ENCODE measurements around the gene A1BG. TPM values are rescaled to one million over a fixed set of nuclear protein-coding genes. Genes with fewer than 3 reads are reported as not detected.

Gene A1BG
- total and polyA plus RNA-seq, 7 donors, result 1.9 to 23.4 (median 14.3) TPM

GRCh38 chr19:58304748-58305064 lies 48.6 kb downstream of the A1BG start:
- Histone ChIP-seq H3K4me1 (peaks cover 0 to 17% (median 14%) of the 10 kb centered on the region in 4 donors), H3K27ac (peak overlapping the region; percentile 88 to 93 (median 90)), H3K36me3 (peaks cover 12 to 51% (median 13%) of the 10 kb centered on the region in 4 donors), H3K27me3 (no peaks in the 10 kb centered on the region), H3K4me3 (peak overlapping the region; percentile 12 to 90 (median 84)), H3K9me3 (no peaks in the 10 kb centered on the region)
- WGBS, 2 donors, result 27 to 37% methylated on average over 7 of the region's 7 CpGs
- TF ChIP-seq CTCF (IDR thresholded peaks at IDR 0.05), result no peak
- no peak for TF ChIP-seq EP300 (IDR thresholded peaks at IDR 0.05)
- TF ChIP-seq POLR2AphosphoS5 (IDR thresholded peaks at IDR 0.05), result no peak
- no peak for TF ChIP-seq POLR2A (IDR thresholded peaks at IDR 0.05)
- intact Hi-C loops (cut with DNase I), result loop anchor here (1.0 to 5.0 kb wide), 3 partner anchors 23 to 122 kb away; partner anchors contain the start of genes ZNF274 and ZNF8
- no peak for DNase-seq

- Histone ChIP-seq H3K4me3 (peak overlapping the region in 1 of 4 donors; percentile 89), H3K27me3 (no peaks in the 10 kb centered on the region), H3K27ac (peak overlapping the region in 3 of 4 donors; percentile 88 to 93 (median 91)), H3K9me3 (no peaks in the 10 kb centered on the region), H3K36me3 (peaks cover 12 to 52% (median 13%) of the 10 kb centered on the region in 4 donors), H3K4me1 (peaks cover 0 to 17% (median 14%) of the 10 kb centered on the region in 4 donors)
- no peak for DNase-seq
- 90 to 93% methylated on average over 7 of the region's 7 CpGs for WGBS, 2 donors
- intact Hi-C loops (cut with DNase I), result loop anchor here (2.0 to 5.0 kb wide), 2 partner anchors 25 to 122 kb away; partner anchors contain the start of genes ZNF274 and ZNF8
- TF ChIP-seq EP300 (IDR thresholded peaks at IDR 0.05) (no peak), POLR2A (IDR thresholded peaks at IDR 0.05) (no peak), POLR2AphosphoS5 (IDR thresholded peaks at IDR 0.05) (no peak), CTCF (IDR thresholded peaks at IDR 0.05) (no peak)
Observed at GRCh38 chr19:58304255-58304654, 49.0 kb downstream of the A1BG start.

- WGBS, 2 donors, result 97 to 98% methylated on average over 7 of the region's 7 CpGs
- no peak overlapping the region for H3K4me3 ChIP-seq
- DNase-seq, result no peak
- no peaks in the 10 kb centered on the region for H3K27me3 ChIP-seq
- TF ChIP-seq EP300 (IDR thresholded peaks at IDR 0.05), result no peak
- TF ChIP-seq POLR2AphosphoS5 (IDR thresholded peaks at IDR 0.05), result no peak
- TF ChIP-seq CTCF (IDR thresholded peaks at IDR 0.05), result no peak
- TF ChIP-seq POLR2A (IDR thresholded peaks at IDR 0.05), result no peak
- H3K9me3 ChIP-seq, result peaks cover 0 to 5% (median 3%) of the 10 kb centered on the region in 4 donors
- H3K4me1 ChIP-seq, result peaks cover 0 to under 1% (median under 1%) of the 10 kb centered on the region in 4 donors
- no peak overlapping the region for H3K27ac ChIP-seq
- peaks cover 7 to 65% (median 16%) of the 10 kb centered on the region in 4 donors for H3K36me3 ChIP-seq
- intact Hi-C loops (cut with DNase I), result loop anchor here (5.0 kb wide), 1 partner anchor 118 kb away; the partner anchor contains the start of gene ZNF274
Observed at GRCh38 chr19:58300620-58301019, 52.7 kb downstream of the A1BG start.

- Histone ChIP-seq H3K4me3 (no peak overlapping the region), H3K9me3 (peaks cover 0 to 23% (median 11%) of the 10 kb centered on the region in 4 donors), H3K36me3 (peaks cover 37 to 98% (median 55%) of the 10 kb centered on the region in 4 donors), H3K4me1 (no peaks in the 10 kb centered on the region), H3K27ac (no peak overlapping the region), H3K27me3 (no peaks in the 10 kb centered on the region)
- 94 to 97% methylated on average over 7 of the region's 7 CpGs for WGBS, 2 donors
- intact Hi-C loops (cut with DNase I), result no loop called here
- TF ChIP-seq EP300 (IDR thresholded peaks at IDR 0.05), result no peak
- no peak for TF ChIP-seq CTCF (IDR thresholded peaks at IDR 0.05)
- TF ChIP-seq POLR2A (IDR thresholded peaks at IDR 0.05), result no peak
- no peak for TF ChIP-seq POLR2AphosphoS5 (IDR thresholded peaks at IDR 0.05)
- no peak for DNase-seq
Observed at GRCh38 chr19:58296104-58296503, 57.2 kb downstream of the A1BG start.

Small RNA genes within 50 kb of the gene (small RNA-seq; reads per million reads assigned to genes)
- gene MIR4754 (0 reads per million in 3 donors), gene MIR6806 (0 reads per million in 3 donors), gene RNA5SP473 (0.07 to 0.12 (median 0.11) reads per million in 3 donors)

Other genes starting within 250 kb of the A1BG start
- gene ZNF329, start 202.7 kb downstream of the A1BG start, total RNA-seq, result 10 to 100 TPM in 1 of 4 donors, 1 to 10 TPM in 3; 8.2 to 10.2 (median 8.3) TPM
- gene ZNF329, start 202.7 kb downstream of the A1BG start, polyA plus RNA-seq, result 1 to 10 TPM; 1.6 to 3.9 (median 2.4) TPM
- 10 to 100 TPM; 18.3 to 26.7 (median 22.6) TPM for gene ZNF274, start 170.4 kb downstream of the A1BG start, total RNA-seq
- 10 to 100 TPM in 1 of 3 donors, 1 to 10 TPM in 2; 7.8 to 19.6 (median 9.2) TPM for gene ZNF274, start 170.4 kb downstream of the A1BG start, polyA plus RNA-seq
- 10 to 100 TPM; 25.8 to 45.1 (median 34.8) TPM for gene ZNF544, start 124.6 kb downstream of the A1BG start, total RNA-seq
- gene ZNF544, start 124.6 kb downstream of the A1BG start, polyA plus RNA-seq, result 10 to 100 TPM; 16.4 to 28.6 (median 20.4) TPM
- gene ZNF8, start 74.5 kb downstream of the A1BG start, total RNA-seq, result 1 to 10 TPM; 4.9 to 8.6 (median 6.5) TPM
- 1 to 10 TPM in 1 of 3 donors, under 1 TPM in 2; 0.60 to 2.0 (median 0.92) TPM for gene ZNF8, start 74.5 kb downstream of the A1BG start, polyA plus RNA-seq
- gene ERVK3-1, start 48.1 kb downstream of the A1BG start, total RNA-seq, result 10 to 100 TPM; 41.7 to 49.4 (median 44.0) TPM
- 10 to 100 TPM; 23.6 to 35.0 (median 27.6) TPM for gene ERVK3-1, start 48.1 kb downstream of the A1BG start, polyA plus RNA-seq
- gene ZSCAN22, start 26.5 kb downstream of the A1BG start, total RNA-seq, result 1 to 10 TPM; 1.4 to 3.6 (median 2.2) TPM
- gene ZSCAN22, start 26.5 kb downstream of the A1BG start, polyA plus RNA-seq, result 1 to 10 TPM in 1 of 3 donors, under 1 TPM in 2; 0.60 to 1.3 (median 0.69) TPM
- gene ZNF497, start 9.3 kb upstream of the A1BG start, total RNA-seq, result under 1 TPM; 0.28 to 0.54 (median 0.43) TPM
- under 1 TPM in 2 of 3 donors, not detected in 1; 0.46 to 0.79 TPM for gene ZNF497, start 9.3 kb upstream of the A1BG start, polyA plus RNA-seq
- gene ZNF837, start 27.5 kb upstream of the A1BG start, total RNA-seq, result 1 to 10 TPM in 3 of 4 donors, under 1 TPM in 1; 0.66 to 2.2 (median 1.5) TPM
- 1 to 10 TPM; 1.2 to 2.5 (median 1.8) TPM for gene ZNF837, start 27.5 kb upstream of the A1BG start, polyA plus RNA-seq
- 1,000 to 10,000 TPM; 1,322 to 2,581 (median 2,411) TPM for gene RPS5, start 33.8 kb upstream of the A1BG start, total RNA-seq
- gene RPS5, start 33.8 kb upstream of the A1BG start, polyA plus RNA-seq, result 1,000 to 10,000 TPM; 1,097 to 1,974 (median 1,406) TPM
- gene RNF225, start 42.2 kb upstream of the A1BG start, total RNA-seq, result not detected
- gene RNF225, start 42.2 kb upstream of the A1BG start, polyA plus RNA-seq, result under 1 TPM in 1 of 3 donors, not detected in 2; 0.07 TPM
- 10 to 100 TPM in 2 of 4 donors, 1 to 10 TPM in 2; 8.2 to 21.4 (median 12.0) TPM for gene ZNF584, start 55.2 kb upstream of the A1BG start, total RNA-seq
- gene ZNF584, start 55.2 kb upstream of the A1BG start, polyA plus RNA-seq, result 1 to 10 TPM; 3.0 to 7.3 (median 4.8) TPM
- gene ZNF132, start 86.7 kb upstream of the A1BG start, total RNA-seq, result 10 to 100 TPM in 1 of 4 donors, 1 to 10 TPM in 3; 5.3 to 12.2 (median 6.4) TPM
- gene ZNF132, start 86.7 kb upstream of the A1BG start, polyA plus RNA-seq, result 1 to 10 TPM in 1 of 3 donors, under 1 TPM in 1, not detected in 1; 0.60 to 1.7 TPM
- 1 to 10 TPM; 5.4 to 9.7 (median 6.1) TPM for gene ZNF324B, start 98.1 kb upstream of the A1BG start, total RNA-seq
- gene ZNF324B, start 98.1 kb upstream of the A1BG start, polyA plus RNA-seq, result 1 to 10 TPM in 2 of 3 donors, under 1 TPM in 1; 0.60 to 5.3 (median 2.1) TPM
- gene ZNF324, start 113.6 kb upstream of the A1BG start, total RNA-seq, result 10 to 100 TPM; 10.5 to 16.4 (median 14.0) TPM
- 1 to 10 TPM; 3.6 to 8.8 (median 4.6) TPM for gene ZNF324, start 113.6 kb upstream of the A1BG start, polyA plus RNA-seq
- 10 to 100 TPM; 10.7 to 20.8 (median 16.5) TPM for gene ZNF446, start 122.9 kb upstream of the A1BG start, total RNA-seq
- 10 to 100 TPM in 1 of 3 donors, 1 to 10 TPM in 2; 4.4 to 11.4 (median 5.4) TPM for gene ZNF446, start 122.9 kb upstream of the A1BG start, polyA plus RNA-seq
- 10 to 100 TPM in 1 of 4 donors, 1 to 10 TPM in 3; 4.2 to 13.5 (median 8.7) TPM for gene SLC27A5, start 158.5 kb upstream of the A1BG start, total RNA-seq
- 10 to 100 TPM in 1 of 3 donors, 1 to 10 TPM in 2; 2.3 to 22.9 (median 6.0) TPM for gene SLC27A5, start 158.5 kb upstream of the A1BG start, polyA plus RNA-seq
- gene ZBTB45, start 166.3 kb upstream of the A1BG start, total RNA-seq, result 10 to 100 TPM in 1 of 4 donors, 1 to 10 TPM in 3; 7.6 to 13.8 (median 8.4) TPM
- gene ZBTB45, start 166.3 kb upstream of the A1BG start, polyA plus RNA-seq, result 10 to 100 TPM in 1 of 3 donors, 1 to 10 TPM in 2; 4.9 to 10.2 (median 6.0) TPM
- gene TRIM28, start 190.6 kb upstream of the A1BG start, total RNA-seq, result 100 to 1,000 TPM; 157 to 236 (median 207) TPM
- gene TRIM28, start 190.6 kb upstream of the A1BG start, polyA plus RNA-seq, result 100 to 1,000 TPM in 2 of 3 donors, 10 to 100 TPM in 1; 84.8 to 223 (median 150) TPM
- gene CHMP2A, start 201.6 kb upstream of the A1BG start, total RNA-seq, result 100 to 1,000 TPM; 101 to 144 (median 136) TPM
- gene CHMP2A, start 201.6 kb upstream of the A1BG start, polyA plus RNA-seq, result 100 to 1,000 TPM; 196 to 372 (median 300) TPM
- 10 to 100 TPM; 22.4 to 37.5 (median 30.3) TPM for gene UBE2M, start 205.1 kb upstream of the A1BG start, total RNA-seq
- gene UBE2M, start 205.1 kb upstream of the A1BG start, polyA plus RNA-seq, result 10 to 100 TPM; 48.0 to 58.5 (median 57.8) TPM
- gene MZF1, start 219.8 kb upstream of the A1BG start, total RNA-seq, result 10 to 100 TPM; 13.6 to 31.5 (median 20.1) TPM
- gene MZF1, start 219.8 kb upstream of the A1BG start, polyA plus RNA-seq, result 10 to 100 TPM in 1 of 3 donors, 1 to 10 TPM in 2; 5.8 to 28.7 (median 9.0) TPM

All from sigmoid colon (tissue), 7 donors.